CD4-positive, alpha-beta T cell treated with Interleukin-21 for 1 hour (primary cell): ENCODE measurements around the gene IRF8.

Experiments
- DNase-seq: peaks from one replicate; pipeline ENCODE4 v3.0.0-alpha.2; 2020

Gene IRF8

DNA sequence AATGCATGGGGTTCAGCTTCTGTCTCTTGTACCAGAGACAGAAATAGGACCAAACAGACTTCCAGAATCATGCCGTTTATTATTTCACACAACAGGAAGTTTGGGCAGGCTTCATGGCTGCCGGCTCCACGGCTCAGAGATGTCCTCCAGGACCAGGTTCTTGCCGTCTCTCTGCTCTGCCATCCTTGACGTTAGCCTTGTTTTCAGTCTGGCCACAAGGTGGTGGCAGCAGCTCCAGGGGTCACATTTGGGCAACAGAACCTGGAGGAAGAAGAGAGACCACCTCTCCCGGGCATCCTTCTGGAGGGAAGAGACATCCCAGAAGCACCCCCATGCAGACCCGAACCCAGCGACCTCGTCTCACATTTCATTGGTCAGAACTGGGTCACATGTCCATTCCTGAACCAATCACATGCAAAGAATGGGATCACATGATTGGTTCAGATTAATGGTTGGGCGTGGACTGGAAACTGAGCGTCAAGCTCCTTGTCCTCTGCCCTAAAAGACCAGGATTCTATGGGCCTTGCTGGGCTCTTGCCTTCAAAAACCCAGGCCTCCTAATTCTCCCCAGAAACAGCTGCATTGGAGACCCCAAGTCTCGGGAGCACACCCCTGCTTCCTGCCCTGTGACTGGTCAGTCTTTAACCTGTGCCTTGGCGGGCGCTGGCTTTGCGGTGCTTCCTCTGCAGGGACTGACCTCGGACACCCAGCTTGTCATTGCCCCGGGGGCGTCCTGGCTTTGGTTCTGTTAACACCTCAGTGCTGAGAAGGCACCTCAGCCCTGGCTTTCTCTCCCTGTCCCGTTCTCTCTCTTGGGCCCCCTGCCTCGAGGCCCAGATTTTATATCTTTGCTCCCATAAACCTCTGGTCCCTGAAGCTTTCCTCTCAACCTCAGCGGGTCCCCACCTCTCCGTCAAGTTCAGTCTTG, 63.3 kb downstream of the IRF8 start:
- no peak for DNase-seq

DNA sequence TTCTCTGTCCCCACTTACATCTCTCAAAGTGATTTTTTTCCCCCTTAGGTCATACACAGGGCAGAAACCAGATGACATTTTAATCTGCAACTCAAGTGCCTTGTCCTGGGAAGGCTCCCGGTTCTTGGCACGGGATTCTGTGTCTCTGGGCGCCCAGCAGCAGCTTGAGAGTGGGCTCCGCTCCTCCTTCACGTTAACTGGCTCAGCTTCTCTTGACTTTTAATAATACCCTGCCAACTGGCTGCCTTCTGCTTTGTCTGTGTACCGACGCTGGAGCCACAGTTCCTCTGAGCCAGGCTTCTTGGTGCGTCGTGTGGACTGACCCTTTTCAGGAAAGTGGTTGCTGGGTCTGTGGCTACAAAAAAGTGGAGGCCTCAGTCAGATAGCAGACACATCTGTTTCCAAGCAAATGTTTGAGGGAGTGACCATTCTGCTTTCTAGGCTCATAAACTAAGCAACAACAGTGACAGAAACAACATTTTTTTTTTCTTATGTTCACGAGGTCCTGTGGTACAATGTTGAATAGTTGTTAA, 64.9 kb downstream of the IRF8 start:
- no peak for DNase-seq

GRCh38 chr16:85965125-85965524, 66.2 kb downstream of the IRF8 start:
- DNase-seq: no peak

DNA sequence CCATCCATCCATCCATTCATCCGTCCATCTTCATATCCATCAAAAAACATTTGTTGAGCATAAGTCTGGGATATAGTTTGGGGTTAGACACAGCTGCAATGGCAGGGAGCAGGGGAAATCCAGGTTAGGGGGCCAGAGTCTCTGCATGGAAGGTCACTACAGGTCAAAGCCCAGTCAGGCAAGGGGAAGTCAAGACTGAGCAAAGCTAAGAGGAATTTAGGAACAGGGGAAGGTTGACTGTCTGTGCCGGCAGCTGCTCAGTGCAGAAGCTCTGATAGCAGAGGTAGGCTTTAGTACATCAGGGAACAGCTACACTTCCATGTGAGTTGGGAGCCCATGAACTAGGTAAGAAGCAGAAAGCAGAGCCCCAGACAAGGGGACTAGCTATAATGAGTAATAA, 68.1 kb downstream of the IRF8 start:
- no peak for DNase-seq

DNA sequence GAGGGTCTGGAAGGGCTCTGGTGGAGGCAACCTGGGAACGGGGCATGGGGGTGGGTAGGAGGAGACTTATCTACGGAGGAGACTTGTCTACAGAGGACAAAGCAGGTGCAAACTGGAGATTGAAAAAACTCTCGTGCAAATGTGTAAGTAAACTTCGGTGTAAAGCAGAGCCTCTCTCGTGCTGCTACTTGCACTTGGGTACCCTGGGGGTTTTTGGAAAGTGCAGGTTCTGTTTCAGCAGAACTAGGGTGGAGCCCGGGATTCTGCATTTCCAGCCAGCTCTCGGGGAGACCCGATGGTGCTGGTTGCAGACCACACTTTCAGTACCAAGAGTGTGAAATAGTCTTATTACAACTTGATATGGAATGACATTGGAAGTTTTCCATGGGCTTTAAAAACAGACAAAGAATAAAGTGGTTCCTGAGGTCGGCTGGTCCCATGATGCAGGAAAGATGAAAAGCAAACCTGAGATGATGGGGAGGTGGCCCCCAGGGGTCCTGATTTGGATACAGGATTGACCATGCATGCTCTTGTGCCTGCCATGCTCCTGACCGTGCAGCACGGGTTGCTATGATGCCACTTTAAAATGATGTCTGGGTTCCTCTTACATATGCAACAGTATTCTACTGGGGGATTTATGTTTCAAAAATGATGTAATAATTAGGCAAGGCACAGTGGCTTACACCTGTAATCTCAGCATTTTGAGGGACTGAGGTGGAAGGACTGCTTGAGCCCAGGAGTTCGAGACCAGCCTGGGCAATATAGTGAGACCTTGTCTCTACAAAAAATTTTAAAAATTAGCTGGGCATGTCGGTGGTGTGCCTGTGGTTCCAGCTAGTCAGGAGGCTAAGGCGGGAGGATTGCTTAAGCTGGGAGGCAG, 69.3 kb downstream of the IRF8 start:
- no peak for DNase-seq

DNA sequence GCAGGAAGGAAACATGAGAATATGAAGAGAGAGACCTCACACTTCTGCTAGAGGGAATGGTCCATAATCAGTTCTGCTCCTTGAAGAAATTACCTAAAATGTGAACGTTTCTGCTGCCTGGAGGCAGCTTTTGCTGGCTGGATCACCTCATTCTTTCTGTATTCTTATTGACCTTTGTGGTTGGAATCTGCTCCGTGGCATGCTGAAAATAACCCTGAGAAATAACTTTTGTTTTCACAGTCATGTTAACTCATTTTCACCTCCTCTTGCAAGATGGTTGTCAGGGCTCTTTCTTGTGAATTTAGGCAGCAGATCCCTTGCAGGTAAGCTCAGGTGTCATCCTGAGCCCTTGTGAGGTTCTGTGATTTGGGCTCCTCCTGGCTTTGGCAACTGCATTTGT, 70.2 kb downstream of the IRF8 start:
- DNase-seq: no peak

- DNase-seq: no peak
Measured at GRCh38 chr16:85969591-85969990, 70.6 kb downstream of the IRF8 start.

DNA sequence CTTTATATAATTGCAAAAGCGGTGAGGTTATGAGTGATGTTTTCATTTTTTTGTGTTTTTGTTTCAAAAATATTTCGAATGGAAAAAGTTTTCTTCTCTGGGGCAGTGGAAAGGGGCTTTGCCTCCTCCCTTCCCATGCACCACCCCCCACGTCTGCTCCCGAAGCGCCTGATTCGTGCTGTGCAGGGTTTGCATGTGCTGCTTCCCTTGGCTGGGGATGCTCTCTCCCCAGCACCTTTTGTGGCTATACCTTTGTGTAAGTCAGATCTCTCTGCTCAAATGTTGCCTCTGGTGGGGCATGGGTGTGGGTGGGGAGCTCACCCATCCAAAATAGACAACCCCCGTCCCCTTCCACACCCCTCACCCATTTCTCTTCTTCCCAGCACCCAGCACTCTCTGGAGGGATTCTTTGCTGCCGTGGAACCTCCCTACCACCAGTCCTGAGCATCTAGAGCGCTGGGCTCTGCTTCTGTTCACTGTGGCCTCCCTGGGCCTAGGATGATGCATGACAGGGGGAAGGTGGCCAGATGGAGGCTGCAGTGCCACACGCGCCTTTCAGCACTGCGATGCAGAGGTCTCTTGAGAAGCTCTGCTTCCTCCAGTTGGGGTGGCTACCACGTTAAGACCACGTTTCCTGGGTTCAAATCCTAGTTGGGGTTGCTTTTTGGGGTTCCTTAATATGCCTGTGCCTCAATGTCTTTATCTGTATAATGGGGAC, 71.2 kb downstream of the IRF8 start:
- no peak for DNase-seq

- no peak for DNase-seq
Measured at GRCh38 chr16:85970738-85971137, 71.8 kb downstream of the IRF8 start.
